ENCODE results near the gene EPHA4.

The EPHA4 gene

GRCh38 chr2:221392228-221392881 is 179.7 kb downstream of the EPHA4 start:
- no peak overlapping the region for H3K4me3 ChIP-seq (ENCODE audit: low read depth, low read length)
- no peaks in the 10 kb centered on the region for H3K27me3 ChIP-seq
- no peak for DNase-seq
- H3K36me3 ChIP-seq: no peaks in the 10 kb centered on the region
- no peaks in the 10 kb centered on the region for H3K4me1 ChIP-seq
- H3K9me3 ChIP-seq: no peaks in the 10 kb centered on the region
- no peak for TF ChIP-seq CTCF (IDR thresholded peaks at IDR 0.05; ENCODE audit: low read depth, low read length)

GRCh38 chr2:221390878-221391277 is 181.2 kb downstream of the EPHA4 start:
- Histone ChIP-seq H3K27me3 (no peaks in the 10 kb centered on the region), H3K4me3 (ENCODE audit: low read depth, low read length) (no peak overlapping the region), H3K36me3 (no peaks in the 10 kb centered on the region), H3K4me1 (no peaks in the 10 kb centered on the region), H3K9me3 (no peaks in the 10 kb centered on the region)
- no peak for TF ChIP-seq CTCF (IDR thresholded peaks at IDR 0.05; ENCODE audit: low read depth, low read length)
- no peak for DNase-seq

- H3K4me3 ChIP-seq (ENCODE audit: low read depth, low read length): no peak overlapping the region
- no peaks in the 10 kb centered on the region for H3K27me3 ChIP-seq
- no peak for DNase-seq
- no peaks in the 10 kb centered on the region for H3K4me1 ChIP-seq
- no peaks in the 10 kb centered on the region for H3K9me3 ChIP-seq
- H3K36me3 ChIP-seq: no peaks in the 10 kb centered on the region
- no peak for TF ChIP-seq CTCF (IDR thresholded peaks at IDR 0.05; ENCODE audit: low read depth, low read length)
Measured at GRCh38 chr2:221389904-221390303, 182.2 kb downstream of the EPHA4 start.

- no peak overlapping the region for H3K4me3 ChIP-seq (ENCODE audit: low read depth, low read length)
- H3K27me3 ChIP-seq: no peaks in the 10 kb centered on the region
- no peaks in the 10 kb centered on the region for H3K4me1 ChIP-seq
- H3K9me3 ChIP-seq: no peaks in the 10 kb centered on the region
- H3K36me3 ChIP-seq: no peaks in the 10 kb centered on the region
- no peak for TF ChIP-seq CTCF (IDR thresholded peaks at IDR 0.05; ENCODE audit: low read depth, low read length)
- no peak for DNase-seq
Measured at GRCh38 chr2:221389421-221389820, 182.7 kb downstream of the EPHA4 start.

DNA sequence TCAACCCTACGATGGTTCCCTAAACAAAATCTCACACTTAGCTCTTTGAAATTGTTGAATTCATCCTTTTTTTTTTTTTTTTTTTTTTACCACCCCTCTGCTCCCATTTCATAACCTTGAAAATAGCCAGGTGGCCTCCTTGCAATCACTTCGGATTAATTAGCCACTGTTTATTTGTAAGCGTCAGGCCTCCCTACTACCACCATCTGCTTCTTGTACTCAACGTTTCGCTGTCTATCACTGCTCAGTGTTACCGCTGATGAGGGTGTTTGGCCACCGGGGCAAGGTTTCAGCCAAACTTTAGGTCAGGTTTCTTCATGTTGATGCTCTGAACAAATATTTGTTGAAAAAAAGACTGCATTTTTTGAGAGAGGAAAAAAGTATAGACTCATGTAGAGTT is 183.2 kb downstream of the EPHA4 start:
- Histone ChIP-seq H3K27me3 (no peaks in the 10 kb centered on the region), H3K9me3 (no peaks in the 10 kb centered on the region), H3K4me3 (ENCODE audit: low read depth, low read length) (no peak overlapping the region), H3K36me3 (no peaks in the 10 kb centered on the region), H3K4me1 (no peaks in the 10 kb centered on the region)
- no peak for DNase-seq
- no peak for TF ChIP-seq CTCF (IDR thresholded peaks at IDR 0.05; ENCODE audit: low read depth, low read length)

GRCh38 chr2:221385716-221386115 is 186.4 kb downstream of the EPHA4 start:
- H3K27me3 ChIP-seq: no peaks in the 10 kb centered on the region
- no peaks in the 10 kb centered on the region for H3K4me1 ChIP-seq
- H3K9me3 ChIP-seq: no peaks in the 10 kb centered on the region
- DNase-seq: no peak
- no peak for TF ChIP-seq CTCF (IDR thresholded peaks at IDR 0.05; ENCODE audit: low read depth, low read length)
- no peaks in the 10 kb centered on the region for H3K36me3 ChIP-seq
- no peak overlapping the region for H3K4me3 ChIP-seq (ENCODE audit: low read depth, low read length)
